GM21360 (cell line): ENCODE results near the gene TMTC1.

Source experiments
- ATAC-seq: cut with Tn5 transposase; IDR thresholded peaks from one replicate; pipeline ENCODE4 v1.9.1; 2021; ENCODE audit warnings: mild to moderate bottlenecking, moderate library complexity; ENCODE audit not compliant: unreplicated experiment

TMTC1 gene

DNA sequence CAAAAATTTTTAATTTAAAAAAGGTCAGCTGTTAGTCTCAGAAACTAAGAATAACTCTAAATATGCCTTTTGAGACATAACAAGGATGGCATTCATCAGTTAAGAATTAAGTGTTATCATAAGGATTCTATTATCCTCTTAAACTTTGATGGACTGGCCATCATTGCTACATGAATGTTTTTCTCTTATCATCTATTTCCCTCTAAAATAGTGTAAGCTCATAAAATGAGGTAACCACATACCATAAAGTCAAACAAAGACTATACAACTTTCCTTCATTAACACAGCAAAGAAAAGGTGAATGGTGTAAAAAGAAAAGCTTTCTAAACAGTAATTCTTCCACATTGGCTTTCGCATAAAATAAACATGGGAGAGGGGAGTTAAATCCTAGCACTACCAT is 41.1 kb downstream of the TMTC1 start:
- no peak for ATAC-seq

DNA sequence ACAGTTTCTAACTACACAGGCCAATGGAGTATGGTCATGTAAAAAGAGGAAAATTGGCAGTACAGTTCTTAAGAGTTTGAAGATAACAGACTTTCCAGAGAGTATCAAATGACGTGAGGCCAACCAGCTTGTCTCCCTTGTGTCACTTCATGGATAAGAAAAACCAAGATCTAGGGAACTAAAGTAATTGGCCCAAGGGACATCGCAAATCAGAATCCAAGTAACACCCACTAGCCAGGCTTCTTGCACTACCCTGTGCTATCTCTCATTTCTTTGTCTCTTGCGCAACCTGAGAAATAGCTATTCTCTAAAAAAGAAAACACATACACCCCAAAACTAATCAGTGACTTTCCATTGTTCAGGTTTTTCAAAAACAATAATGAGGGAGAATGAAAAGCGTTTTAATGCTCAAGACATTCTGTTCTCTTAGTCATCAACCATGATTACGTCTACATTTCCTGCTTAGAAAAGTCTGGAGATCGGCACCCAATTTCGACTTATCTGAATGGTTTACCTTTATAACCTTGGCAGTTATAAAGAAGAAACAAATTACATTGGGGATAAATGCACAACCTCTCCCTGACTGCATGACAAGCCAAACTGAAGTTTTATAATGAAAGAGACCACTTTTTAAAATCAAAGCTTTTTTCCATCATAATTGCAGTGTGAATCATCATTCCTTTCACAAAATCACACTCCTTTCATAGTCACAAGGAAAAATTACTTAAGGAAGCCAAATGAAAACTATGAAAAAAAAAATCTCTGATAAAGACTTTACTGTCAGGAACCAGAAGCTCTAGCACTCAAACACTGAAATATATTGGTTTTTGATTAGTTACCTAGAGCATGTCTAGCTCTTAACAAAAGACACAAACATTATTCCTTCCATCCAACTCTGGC is 42.1 kb downstream of the TMTC1 start:
- no peak for ATAC-seq

DNA sequence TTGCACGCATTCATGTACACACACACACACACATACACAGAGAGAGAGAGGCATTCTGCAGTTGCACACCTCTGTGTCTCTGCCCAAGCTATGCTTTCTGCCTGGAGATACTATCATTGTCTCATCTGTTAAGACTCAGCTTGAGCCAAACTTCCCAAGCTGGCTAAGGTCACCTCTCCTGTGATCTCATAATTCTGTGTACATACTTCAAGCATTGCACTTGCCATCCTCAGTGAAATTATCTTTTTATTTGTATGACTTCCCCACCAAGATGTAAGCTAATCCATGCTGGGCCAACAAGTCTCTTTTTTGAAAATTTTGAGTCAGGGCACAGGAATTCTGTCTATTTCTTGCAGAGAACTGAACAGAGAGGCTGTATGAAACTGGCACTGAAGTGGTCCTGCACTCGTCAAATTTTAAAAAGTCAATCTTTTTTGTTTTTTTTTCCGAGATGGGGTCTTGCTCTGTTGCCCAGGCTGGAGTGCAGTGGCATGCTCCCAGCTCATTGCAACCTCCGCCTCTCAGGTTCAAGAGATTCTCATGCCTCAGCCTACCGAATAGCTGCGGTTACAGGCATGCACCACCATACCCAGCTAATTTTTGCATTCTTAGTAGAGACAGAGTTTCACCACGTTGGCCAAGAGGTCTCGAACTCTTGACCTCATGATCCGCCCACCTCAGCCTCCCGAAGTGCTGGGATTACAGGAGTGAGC is 44.3 kb downstream of the TMTC1 start:
- no peak for ATAC-seq

DNA sequence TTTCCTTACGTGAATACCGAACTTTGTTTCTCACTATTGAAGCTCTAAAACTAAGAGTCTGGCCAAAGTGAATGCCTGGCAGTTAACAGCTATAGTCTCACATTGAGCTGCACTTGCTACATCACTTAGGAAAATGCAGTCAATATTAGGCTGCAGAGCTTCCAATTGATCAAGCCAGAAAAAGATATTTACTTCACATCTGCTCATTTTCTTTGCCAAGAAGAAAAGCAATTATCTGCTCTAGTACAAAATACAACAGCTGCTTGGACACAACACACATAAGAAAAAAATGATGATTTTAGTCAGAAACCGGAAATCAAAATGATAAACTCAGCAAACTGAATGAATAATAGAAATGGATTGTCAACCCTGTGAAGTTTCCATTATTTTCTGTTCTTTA is 45.4 kb downstream of the TMTC1 start:
- no peak for ATAC-seq

DNA sequence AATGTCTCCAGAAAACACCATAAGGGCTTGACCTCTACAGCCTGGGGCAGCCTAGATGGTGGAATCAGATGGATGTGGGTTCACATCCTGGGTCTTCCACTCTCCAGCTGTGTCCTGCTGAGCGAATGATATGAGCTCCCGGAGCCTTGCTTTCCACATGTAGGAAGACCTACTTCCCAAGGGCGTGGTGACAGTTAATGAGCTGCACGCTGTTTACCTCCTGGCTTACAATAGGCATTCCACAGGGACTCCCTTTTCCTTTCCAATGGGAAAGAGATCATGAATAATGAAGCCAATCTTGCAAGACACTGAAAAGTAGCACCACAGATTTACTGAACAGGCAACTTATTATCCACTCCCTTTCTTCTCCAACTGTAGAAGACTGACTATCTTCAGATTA is 46.1 kb downstream of the TMTC1 start:
- ATAC-seq: no peak

DNA sequence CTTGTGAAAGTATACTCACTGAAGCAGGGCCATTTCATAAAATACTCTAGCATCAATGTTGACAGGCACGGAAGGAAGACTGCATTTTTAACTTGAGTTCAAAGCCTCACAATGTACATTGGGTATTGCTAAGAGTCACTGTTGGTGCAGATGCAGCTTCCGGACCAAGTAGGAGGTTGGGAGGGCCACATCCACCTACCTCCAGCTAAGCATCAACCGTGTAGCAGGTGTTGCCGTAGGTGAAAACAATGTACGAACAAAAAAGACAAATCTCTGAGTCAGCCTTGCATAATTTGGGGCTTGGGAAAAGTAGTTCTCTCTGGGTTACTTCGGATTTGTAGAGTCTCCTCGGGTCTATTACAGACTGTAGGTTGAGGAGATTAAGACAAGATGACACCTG is 48.1 kb downstream of the TMTC1 start:
- no peak for ATAC-seq

DNA sequence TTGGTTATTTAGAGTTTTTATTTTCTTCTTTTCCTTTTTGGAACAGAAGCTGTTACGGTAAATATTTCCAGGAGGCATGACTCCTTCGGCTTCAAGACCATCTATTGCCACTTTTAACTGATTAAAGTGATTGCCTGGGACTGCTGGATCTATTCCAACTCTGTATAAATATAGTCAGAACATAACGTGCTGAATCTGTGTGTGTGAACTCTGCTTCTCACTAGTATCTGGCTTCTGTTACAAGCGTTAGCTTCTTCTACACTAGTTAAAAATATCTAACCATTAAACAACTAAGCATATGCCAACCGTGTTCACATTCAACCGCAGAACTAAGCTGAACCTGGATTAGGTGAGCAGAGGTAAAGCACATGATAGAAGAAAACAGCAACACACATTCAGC is 49.0 kb downstream of the TMTC1 start:
- ATAC-seq: no peak

DNA sequence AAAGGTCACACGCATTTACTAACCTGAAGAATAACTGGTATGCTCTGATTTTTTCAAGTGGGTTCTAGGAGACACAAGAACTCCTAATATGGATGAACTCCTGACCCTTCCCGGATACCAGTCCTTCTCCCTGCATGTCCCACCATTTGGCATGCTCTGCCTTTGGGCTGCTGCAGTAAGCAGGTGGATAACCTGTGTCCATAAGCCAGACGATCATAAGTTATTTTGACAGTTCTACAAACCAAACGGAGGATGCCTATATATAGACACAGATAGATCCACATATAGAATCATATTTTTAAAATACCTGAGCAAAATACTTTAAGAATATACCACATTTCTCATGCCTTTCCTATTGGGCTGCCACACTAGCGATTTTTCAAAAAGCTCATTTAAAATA is 49.4 kb downstream of the TMTC1 start:
- ATAC-seq: no peak

DNA sequence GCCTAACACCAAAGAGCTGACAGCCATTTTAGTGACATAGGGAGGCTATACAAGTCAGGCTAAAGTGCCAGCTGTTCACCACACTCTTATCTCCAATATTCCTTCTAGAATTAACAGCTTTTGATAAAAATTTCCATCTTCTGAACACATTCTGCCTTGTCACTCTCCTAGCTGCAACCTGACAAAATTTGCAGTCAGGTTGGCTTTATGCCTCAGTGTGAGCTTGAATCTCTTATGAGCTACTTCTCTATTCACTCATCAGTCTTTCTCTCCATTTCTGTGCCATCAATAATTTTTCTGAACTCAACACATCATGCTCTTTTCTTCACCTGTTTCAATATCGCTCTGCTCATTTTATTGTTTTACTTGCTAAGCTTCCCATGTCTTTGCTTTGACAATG is 50.2 kb downstream of the TMTC1 start:
- no peak for ATAC-seq

DNA sequence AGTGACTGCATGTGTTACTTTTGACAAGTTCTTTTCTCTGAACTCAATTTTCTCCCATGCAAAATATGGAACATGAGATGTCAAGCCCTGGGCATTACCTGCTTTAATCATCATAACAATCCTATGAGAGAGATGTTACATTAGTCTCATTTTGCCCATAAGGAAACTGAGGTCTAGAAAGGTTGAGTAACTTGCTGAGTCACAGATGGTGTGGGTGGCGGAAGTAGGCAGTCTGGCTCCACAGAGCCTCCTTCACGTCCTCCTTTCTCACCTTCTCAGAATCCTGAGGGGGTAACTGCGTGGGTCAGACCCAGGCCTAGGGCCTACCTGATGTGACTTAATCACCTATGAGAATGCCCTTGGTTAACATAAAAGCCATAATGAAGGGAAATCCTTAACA is 50.7 kb downstream of the TMTC1 start:
- ATAC-seq: no peak

DNA sequence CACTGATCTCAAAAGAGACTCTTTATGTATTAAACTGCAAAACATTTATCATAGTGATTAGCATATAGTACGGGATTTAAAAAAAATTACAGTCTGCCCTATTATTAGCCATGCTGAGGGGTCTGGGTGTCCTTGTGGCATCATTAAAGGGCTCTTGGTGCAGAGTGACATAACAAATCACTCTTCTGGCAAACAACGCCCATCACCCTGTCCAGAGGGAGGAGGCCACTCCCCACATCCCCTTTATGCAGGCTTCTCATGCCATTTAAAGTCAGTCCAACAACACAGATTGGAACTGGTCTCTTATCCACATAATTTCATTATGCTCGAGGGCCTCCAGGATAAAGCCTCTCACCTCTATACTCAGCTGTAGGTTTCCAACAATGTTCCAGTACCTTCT is 51.1 kb downstream of the TMTC1 start:
- no peak for ATAC-seq

DNA sequence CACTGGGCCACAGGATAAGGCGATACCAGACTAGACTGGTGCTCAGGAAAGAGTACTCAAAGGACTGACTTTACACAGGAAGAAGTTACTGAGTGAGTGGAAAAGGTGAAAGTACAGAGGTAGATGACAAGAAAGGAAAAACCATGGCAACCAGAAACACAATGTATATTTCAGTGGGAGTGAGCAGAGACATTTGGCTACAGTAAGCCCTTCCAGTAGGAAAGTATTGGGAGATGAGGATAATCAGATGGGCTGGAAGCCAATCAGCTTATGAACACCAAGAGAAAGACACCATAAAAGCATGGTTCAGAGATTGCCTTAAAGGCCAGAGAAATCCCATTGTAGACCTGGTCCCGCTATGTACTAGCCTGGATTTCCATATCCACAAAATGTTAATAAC is 51.6 kb downstream of the TMTC1 start:
- ATAC-seq: no peak

DNA sequence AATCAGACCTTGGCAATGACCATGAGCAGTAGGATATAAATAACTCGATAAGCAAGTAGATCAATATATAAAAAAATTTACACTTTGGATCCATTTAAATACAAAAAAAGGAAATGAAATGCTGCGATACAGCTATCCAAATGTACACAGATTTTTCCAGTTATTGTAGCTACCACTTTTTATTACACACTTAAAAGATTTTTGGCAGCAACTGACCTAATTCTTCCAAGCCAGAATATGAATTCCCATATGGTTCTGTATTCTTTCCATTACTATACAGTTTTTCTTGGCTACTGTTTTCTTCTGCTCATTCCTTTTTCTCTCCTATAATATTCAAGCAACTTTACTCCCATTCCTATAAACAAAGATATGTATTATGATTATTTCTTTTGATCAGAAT is 52.2 kb downstream of the TMTC1 start:
- no peak for ATAC-seq

DNA sequence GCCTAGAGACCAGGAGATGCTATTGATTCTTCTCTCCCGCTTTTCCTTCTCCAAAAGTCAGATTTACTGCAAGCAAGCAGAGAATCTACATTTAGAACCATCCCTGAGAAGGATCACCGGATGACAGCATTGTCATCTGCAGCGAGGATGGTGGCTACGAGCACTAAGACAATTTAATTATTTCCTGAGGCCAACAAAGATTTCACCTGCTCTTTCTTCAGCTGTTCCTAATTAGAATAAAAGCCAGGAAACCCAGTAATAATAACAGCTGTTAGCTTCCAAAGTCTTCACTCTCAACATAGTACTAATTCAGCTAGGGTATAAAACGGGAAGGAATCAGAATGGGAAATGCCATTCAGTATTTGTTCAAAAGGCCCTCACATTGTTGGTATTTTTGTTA is 53.3 kb downstream of the TMTC1 start:
- no peak for ATAC-seq

DNA sequence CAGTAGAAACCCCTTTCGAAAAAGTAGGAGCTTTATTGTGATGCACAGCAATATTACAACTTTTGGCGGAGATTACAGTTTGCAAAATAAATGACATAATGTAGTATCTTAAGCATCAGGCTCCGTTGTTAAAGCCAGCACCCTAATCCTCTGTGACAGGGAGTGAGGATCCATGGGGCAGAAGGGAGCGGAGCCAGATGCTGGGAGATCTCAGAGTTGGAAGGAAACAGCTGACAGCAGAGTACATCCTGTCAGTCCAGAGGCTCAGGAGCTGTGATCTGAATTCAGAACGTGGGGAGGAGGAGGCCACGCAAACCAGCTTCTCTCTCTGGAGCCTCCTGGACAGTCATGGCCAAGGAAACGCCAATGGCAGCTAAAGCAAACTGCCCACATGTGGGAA is 55.7 kb downstream of the TMTC1 start:
- ATAC-seq: no peak

DNA sequence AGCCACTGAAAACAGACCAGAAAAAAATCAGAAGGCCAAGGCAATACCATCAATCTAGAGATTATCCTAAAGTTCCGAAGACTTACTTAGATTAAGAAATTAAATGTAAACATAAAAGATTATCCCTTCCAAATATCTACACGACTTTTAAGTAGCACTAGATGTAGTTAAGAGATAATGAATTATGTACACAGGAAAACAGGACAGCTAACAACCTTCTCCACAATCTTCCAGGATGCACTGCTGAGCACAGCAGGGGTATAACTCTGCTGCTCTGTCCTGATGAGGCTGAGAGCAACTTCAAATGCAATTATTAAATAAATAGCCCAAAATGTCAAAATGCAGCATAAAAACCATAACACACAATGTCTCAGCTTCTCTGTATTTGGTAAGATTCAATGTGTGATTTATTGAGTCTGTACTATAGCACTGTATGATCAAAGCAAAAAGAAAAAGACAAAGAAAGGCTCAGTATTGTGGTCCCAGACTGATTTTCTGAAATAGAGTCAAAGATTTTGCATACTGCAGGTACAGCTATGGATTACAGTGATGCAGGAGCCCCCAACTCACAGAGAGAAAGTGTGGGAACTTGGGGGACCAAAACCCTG is 56.9 kb downstream of the TMTC1 start:
- no peak for ATAC-seq

DNA sequence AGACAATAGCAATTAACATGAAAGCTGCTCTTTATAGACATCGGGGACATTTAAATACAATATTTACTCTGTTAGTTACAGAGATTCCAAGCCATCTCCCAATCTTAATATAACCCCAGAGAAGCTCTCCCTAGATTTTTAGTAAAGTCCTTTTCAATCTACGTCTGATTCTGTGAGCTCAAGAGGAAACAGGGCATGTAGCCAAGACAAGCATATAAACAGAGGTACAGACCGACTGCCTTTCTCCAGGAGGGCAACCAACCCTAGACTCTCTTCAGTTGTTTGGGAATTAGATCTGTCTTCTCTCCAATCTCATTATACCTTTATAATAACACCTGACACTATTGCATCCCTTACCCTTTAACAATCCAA is 57.4 kb downstream of the TMTC1 start:
- ATAC-seq: no peak

DNA sequence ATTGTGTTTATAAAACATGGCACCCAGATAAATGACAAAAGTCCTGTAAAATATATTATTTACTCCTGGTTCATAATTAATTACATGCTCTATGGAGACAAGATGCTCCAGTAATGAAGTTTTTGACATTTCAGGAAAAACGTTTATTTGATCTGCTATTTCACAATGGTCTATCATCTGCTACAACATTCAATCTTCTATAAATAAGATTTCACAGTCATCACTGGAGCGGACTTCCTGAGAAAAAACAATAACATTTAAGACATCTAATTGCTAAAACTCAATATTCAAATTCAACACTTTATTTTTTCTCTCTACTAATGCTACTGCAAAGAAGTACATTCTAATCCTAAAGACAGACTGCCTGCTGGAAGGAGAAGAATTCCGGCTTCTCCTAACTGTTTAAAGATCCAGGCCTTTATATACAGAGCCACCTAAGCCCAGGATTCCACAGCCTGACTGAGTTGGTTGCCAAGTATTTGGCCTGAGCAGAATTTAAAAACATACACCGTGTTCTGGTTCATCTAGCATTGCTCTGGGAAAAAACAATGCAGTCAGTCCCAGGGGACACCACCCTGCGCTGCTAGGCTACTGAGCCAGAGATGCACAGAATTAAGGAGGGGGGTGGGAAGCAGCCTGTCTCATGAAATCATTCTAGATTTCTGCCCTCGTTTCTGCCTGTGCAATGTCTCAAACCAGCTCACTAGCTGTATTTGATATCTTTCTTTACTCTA is 58.0 kb downstream of the TMTC1 start:
- no peak for ATAC-seq

DNA sequence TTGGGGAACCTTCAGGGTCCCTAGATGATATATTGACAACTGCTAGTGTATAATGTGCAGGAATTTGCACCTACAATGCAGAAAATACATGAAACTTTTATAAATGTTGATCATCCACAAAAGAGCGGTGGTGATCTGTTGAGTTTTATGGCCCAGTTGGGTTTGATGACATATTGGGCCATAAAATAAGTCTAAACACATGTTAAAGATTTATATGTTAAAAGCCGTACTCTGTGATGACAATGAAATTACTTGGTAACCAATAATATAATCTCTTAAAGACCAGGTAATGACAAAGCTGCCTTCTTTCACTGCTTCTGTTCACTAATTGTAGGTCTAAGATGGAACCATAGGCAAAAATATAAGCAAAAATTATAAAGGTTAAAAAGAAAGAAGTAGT is 61.6 kb downstream of the TMTC1 start:
- ATAC-seq: no peak

DNA sequence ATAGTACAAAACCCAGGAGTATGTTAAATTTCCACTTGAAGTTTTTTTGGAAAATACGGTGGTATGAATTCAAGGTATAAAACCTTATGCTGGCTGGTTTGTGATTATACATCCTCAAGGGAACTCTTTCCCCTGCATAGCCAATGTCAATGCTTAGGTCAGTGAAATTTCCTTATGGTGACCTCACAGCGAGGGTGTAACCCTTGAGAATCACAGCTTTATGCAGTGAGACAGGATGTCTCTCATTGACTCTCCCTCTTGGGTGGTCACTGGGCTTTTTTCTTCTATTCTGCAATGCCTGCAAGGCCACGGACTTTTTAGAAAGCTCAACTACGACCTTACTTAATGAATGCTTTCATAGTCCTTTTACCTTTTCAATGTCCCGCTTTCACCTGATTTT is 64.4 kb downstream of the TMTC1 start:
- no peak for ATAC-seq

DNA sequence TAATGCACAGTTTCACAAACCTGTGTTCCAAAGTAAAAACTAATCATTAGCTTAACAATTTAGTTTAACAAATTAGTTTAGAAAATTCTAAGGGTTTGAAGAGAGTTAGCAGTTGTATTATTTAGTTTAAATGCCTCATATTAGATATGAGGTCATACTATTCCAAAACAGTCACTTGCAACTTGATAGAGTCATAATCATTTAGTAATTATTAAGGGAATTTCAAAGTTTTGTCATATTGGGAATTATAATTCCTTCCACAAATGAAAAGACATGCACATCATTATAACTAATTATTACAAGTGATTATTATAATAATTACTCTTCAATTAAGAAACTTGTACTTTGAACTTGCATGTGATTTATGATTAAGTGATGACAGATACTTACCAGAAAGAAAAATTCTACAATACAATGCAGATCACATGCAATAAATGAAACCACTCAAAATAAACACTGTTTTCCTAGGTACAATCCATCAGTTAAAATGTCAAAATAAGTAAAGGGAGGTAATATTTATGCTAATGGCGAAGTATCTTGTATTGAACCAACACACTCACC is 66.1 kb downstream of the TMTC1 start:
- no peak for ATAC-seq
